ENCODE data around the gene GRK5.

DNA sequence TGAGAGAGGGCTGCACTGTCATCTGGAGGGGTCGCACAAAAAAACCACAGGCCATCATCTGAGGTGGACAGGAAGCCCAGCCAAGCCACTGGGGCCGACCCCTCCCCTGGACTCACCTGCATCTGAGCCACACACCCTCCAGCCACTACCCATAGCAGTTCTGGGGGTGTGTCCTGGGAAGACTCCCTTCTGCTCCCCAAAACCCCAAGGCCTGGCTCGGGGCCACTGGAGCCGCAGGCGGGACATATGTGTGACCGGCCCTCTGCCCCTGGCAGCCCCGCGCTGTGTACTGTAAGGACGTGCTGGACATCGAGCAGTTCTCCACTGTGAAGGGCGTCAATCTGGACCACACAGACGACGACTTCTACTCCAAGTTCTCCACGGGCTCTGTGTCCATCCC, 245.0 kb downstream of the GRK5 start:
- TF ChIP-seq, protein P1, sequence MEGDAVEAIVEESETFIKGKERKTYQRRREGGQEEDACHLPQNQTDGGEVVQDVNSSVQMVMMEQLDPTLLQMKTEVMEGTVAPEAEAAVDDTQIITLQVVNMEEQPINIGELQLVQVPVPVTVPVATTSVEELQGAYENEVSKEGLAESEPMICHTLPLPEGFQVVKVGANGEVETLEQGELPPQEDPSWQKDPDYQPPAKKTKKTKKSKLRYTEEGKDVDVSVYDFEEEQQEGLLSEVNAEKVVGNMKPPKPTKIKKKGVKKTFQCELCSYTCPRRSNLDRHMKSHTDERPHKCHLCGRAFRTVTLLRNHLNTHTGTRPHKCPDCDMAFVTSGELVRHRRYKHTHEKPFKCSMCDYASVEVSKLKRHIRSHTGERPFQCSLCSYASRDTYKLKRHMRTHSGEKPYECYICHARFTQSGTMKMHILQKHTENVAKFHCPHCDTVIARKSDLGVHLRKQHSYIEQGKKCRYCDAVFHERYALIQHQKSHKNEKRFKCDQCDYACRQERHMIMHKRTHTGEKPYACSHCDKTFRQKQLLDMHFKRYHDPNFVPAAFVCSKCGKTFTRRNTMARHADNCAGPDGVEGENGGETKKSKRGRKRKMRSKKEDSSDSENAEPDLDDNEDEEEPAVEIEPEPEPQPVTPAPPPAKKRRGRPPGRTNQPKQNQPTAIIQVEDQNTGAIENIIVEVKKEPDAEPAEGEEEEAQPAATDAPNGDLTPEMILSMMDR (IDR thresholded peaks at IDR 0.05): no peak
- TF ChIP-seq, protein P2, sequence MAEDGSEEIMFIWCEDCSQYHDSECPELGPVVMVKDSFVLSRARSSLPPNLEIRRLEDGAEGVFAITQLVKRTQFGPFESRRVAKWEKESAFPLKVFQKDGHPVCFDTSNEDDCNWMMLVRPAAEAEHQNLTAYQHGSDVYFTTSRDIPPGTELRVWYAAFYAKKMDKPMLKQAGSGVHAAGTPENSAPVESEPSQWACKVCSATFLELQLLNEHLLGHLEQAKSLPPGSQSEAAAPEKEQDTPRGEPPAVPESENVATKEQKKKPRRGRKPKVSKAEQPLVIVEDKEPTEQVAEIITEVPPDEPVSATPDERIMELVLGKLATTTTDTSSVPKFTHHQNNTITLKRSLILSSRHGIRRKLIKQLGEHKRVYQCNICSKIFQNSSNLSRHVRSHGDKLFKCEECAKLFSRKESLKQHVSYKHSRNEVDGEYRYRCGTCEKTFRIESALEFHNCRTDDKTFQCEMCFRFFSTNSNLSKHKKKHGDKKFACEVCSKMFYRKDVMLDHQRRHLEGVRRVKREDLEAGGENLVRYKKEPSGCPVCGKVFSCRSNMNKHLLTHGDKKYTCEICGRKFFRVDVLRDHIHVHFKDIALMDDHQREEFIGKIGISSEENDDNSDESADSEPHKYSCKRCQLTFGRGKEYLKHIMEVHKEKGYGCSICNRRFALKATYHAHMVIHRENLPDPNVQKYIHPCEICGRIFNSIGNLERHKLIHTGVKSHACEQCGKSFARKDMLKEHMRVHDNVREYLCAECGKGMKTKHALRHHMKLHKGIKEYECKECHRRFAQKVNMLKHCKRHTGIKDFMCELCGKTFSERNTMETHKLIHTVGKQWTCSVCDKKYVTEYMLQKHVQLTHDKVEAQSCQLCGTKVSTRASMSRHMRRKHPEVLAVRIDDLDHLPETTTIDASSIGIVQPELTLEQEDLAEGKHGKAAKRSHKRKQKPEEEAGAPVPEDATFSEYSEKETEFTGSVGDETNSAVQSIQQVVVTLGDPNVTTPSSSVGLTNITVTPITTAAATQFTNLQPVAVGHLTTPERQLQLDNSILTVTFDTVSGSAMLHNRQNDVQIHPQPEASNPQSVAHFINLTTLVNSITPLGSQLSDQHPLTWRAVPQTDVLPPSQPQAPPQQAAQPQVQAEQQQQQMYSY (CRISPR knock-in tag; IDR thresholded peaks at IDR 0.05): no peak
- TF ChIP-seq RELA (CRISPR knock-in tag; IDR thresholded peaks at IDR 0.05; ENCODE audit: borderline replicate concordance): no peak
- no peak for TF ChIP-seq ZNF219 (CRISPR knock-in tag; IDR thresholded peaks at IDR 0.05; ENCODE audit: borderline replicate concordance)
- no peak for TF ChIP-seq NR1H2 (CRISPR knock-in tag; IDR thresholded peaks at IDR 0.05)
- TF ChIP-seq SMAD3 (CRISPR knock-in tag; IDR thresholded peaks at IDR 0.05; ENCODE audit: borderline replicate concordance): no peak
- TF ChIP-seq, protein P3, sequence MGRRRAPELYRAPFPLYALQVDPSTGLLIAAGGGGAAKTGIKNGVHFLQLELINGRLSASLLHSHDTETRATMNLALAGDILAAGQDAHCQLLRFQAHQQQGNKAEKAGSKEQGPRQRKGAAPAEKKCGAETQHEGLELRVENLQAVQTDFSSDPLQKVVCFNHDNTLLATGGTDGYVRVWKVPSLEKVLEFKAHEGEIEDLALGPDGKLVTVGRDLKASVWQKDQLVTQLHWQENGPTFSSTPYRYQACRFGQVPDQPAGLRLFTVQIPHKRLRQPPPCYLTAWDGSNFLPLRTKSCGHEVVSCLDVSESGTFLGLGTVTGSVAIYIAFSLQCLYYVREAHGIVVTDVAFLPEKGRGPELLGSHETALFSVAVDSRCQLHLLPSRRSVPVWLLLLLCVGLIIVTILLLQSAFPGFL (CRISPR knock-in tag; IDR thresholded peaks at IDR 0.05; ENCODE audit: borderline replicate concordance): no peak
- TF ChIP-seq, protein P4, sequence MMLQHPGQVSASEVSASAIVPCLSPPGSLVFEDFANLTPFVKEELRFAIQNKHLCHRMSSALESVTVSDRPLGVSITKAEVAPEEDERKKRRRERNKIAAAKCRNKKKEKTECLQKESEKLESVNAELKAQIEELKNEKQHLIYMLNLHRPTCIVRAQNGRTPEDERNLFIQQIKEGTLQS (CRISPR knock-in tag; conservative IDR thresholded peaks at IDR 0.05): no peak
- no peak for TF ChIP-seq ZNF317 (CRISPR knock-in tag; IDR thresholded peaks at IDR 0.05; ENCODE audit: borderline replicate concordance, low read depth)
- TF ChIP-seq KAT7 (CRISPR knock-in tag; IDR thresholded peaks at IDR 0.05; ENCODE audit: borderline replicate concordance): no peak
- TF ChIP-seq, protein P5, sequence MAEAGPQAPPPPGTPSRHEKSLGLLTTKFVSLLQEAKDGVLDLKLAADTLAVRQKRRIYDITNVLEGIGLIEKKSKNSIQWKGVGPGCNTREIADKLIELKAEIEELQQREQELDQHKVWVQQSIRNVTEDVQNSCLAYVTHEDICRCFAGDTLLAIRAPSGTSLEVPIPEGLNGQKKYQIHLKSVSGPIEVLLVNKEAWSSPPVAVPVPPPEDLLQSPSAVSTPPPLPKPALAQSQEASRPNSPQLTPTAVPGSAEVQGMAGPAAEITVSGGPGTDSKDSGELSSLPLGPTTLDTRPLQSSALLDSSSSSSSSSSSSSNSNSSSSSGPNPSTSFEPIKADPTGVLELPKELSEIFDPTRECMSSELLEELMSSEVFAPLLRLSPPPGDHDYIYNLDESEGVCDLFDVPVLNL (CRISPR knock-in tag; IDR thresholded peaks at IDR 0.05; ENCODE audit: borderline replicate concordance, low read depth): no peak
- TF ChIP-seq OVOL2 (CRISPR knock-in tag; IDR thresholded peaks at IDR 0.05; ENCODE audit: borderline replicate concordance): no peak
